WERI-Rb-1 (cell line): ENCODE results near the gene WHRN.

Source experiments
- DNase-seq: peaks from one replicate; pipeline ENCODE4 v3.0.0-alpha.2; 2020
- H3K27ac ChIP-seq: fragments of 250-450 bp; sonication (Bioruptor Pico); 2 replicates; pipeline ENCODE4 v1.5.1; 2020; ENCODE audit warnings: mild to moderate bottlenecking, moderate library complexity
- H3K27me3 ChIP-seq: fragments of 250-450 bp; sonication (Bioruptor Pico); 2 replicates; pipeline ENCODE4 v1.5.1; 2021; ENCODE audit warnings: mild to moderate bottlenecking, low read depth, moderate library complexity; ENCODE audit not compliant: insufficient read depth, severe bottlenecking
- H3K36me3 ChIP-seq: fragments of 250-450 bp; sonication (Bioruptor Pico); 2 replicates; pipeline ENCODE4 v1.5.1; 2020; ENCODE audit warnings: mild to moderate bottlenecking, moderate library complexity
- H3K4me3 ChIP-seq: 2 replicates; pipeline ENCODE4 v1.5.1; 2011; ENCODE audit warnings: low read depth, mild to moderate bottlenecking, control low read depth, low read length
- H3K9me3 ChIP-seq: fragments of 250-450 bp; sonication (Bioruptor Pico); 2 replicates; pipeline ENCODE4 v1.5.1; 2021; ENCODE audit warnings: mild to moderate bottlenecking, moderate library complexity; ENCODE audit not compliant: severe bottlenecking
- TF ChIP-seq, protein P1 (sequence below): IDR thresholded peaks from 2 replicates; pipeline ENCODE4 v1.5.1; 2011; ENCODE audit warnings: low read depth, mild to moderate bottlenecking, control low read depth, inconsistent platforms, low read length

Gene WHRN

DNA sequence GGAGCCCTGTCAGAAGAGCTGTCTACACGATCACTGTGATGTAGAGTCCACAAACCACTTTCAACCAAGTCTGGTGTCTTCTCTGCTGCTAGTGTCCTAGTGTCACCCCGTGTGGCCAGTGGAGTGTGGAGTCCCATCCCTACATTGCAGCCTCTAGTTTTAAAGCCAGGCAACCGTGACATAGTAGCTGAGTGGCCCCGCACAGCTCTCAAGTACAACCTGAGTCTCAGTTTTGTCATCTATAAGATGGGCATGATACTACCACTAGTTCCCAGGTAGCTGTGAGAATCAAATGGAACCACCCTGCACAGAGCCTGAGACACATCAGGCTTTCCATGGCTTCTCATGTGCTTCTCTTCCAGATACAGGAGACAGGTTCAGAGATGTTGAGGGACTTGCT is 74.3 kb downstream of the WHRN start:
- no peak for DNase-seq
- no peaks in the 10 kb centered on the region for H3K9me3 ChIP-seq
- H3K4me3 ChIP-seq = no peak overlapping the region
- TF ChIP-seq, protein P1, sequence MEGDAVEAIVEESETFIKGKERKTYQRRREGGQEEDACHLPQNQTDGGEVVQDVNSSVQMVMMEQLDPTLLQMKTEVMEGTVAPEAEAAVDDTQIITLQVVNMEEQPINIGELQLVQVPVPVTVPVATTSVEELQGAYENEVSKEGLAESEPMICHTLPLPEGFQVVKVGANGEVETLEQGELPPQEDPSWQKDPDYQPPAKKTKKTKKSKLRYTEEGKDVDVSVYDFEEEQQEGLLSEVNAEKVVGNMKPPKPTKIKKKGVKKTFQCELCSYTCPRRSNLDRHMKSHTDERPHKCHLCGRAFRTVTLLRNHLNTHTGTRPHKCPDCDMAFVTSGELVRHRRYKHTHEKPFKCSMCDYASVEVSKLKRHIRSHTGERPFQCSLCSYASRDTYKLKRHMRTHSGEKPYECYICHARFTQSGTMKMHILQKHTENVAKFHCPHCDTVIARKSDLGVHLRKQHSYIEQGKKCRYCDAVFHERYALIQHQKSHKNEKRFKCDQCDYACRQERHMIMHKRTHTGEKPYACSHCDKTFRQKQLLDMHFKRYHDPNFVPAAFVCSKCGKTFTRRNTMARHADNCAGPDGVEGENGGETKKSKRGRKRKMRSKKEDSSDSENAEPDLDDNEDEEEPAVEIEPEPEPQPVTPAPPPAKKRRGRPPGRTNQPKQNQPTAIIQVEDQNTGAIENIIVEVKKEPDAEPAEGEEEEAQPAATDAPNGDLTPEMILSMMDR = no peak
- no peaks in the 10 kb centered on the region for H3K27me3 ChIP-seq
- H3K36me3 ChIP-seq = no peaks in the 10 kb centered on the region
- H3K27ac ChIP-seq = no peak overlapping the region

DNA sequence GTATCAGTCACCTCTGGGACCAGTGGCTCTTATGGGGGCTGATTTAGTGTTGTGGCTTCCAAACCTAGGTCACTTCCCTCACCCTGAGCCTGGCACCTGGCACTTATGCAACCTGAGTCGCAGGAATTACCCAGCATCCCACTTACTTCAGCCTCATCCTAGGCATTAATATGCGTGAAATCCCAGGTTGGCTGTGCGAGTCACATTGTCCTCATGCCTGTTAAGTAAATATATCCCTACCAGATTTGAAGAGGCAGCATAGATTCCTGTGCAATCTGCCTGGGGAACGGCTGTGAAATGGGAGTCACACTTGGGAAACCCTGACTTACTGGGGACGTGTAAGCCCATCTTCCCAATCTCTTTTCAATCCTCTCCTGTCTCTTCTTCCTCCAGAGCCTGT is 74.8 kb downstream of the WHRN start:
- no peaks in the 10 kb centered on the region for H3K27me3 ChIP-seq
- DNase-seq = no peak
- H3K4me3 ChIP-seq = no peak overlapping the region
- no peaks in the 10 kb centered on the region for H3K36me3 ChIP-seq
- no peaks in the 10 kb centered on the region for H3K9me3 ChIP-seq
- H3K27ac ChIP-seq = no peak overlapping the region
- TF ChIP-seq, protein P1 = no peak

DNA sequence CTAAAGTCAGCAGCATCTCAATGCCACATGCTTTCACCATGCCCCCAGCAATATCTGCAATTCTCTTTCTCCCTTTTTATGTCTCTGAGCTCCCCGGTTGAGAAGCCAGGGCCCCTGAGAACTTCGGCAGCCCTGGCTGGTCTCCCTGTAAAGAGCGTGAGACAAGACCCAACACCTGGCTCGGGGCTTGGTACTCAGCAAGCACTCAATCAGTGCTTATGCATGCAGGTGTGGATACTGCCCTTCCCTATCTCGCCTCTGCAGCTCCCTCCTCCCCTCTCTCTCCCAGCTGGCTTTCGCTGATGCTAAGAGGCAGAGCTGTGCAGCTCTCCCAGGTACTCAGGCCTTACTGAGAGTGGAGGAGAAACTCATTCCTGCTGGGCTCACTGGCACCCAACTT is 75.8 kb downstream of the WHRN start:
- H3K27ac ChIP-seq = no peak overlapping the region
- no peaks in the 10 kb centered on the region for H3K9me3 ChIP-seq
- H3K4me3 ChIP-seq = no peak overlapping the region
- no peak for DNase-seq
- TF ChIP-seq, protein P1 = no peak
- no peaks in the 10 kb centered on the region for H3K36me3 ChIP-seq
- no peaks in the 10 kb centered on the region for H3K27me3 ChIP-seq

DNA sequence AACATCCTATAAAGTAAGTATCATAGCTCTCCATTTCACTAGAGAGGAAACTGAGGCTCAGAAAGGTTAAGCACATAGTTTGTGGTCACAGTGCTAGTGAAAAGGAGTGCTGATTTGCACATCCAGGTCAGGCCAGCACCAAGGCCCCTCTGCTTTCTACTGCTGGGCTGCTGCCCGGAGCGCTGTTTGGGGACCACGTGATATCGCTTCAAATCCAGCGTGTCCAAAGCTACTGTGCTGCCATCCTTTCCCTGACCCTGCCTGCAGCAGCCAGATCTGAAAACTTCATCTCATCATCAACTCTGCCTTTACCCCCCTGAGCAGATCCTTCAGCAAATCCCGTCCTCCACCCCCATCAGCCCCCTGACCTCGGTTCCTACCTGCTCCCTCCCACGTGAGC is 76.8 kb downstream of the WHRN start:
- Histone ChIP-seq H3K27ac (no peak overlapping the region), H3K9me3 (no peaks in the 10 kb centered on the region), H3K36me3 (no peaks in the 10 kb centered on the region), H3K4me3 (no peak overlapping the region), H3K27me3 (no peaks in the 10 kb centered on the region)
- TF ChIP-seq, protein P1 = no peak
- DNase-seq = no peak

DNA sequence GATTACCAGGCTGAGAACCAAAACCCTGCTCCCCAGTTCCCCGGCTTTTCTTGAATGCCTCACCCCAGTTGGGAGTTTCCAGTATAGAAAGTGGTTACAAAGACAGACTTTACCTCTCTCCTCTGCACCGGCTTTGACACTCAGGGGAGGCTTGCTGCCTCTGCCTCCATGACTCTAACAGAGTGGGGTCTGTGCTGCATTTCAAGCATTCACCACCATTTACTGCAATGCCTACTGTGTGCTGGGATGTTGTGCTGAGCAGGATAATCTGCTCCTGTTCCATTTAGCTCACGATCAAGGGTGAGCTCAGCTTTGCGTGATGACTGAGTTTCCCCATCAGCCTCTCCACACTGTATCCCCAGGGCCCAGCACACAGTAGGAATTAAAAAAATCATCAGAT is 77.6 kb downstream of the WHRN start:
- H3K9me3 ChIP-seq = no peaks in the 10 kb centered on the region
- no peaks in the 10 kb centered on the region for H3K36me3 ChIP-seq
- DNase-seq = no peak
- TF ChIP-seq, protein P1 = no peak
- no peaks in the 10 kb centered on the region for H3K27me3 ChIP-seq
- no peak overlapping the region for H3K4me3 ChIP-seq
- H3K27ac ChIP-seq = no peak overlapping the region

DNA sequence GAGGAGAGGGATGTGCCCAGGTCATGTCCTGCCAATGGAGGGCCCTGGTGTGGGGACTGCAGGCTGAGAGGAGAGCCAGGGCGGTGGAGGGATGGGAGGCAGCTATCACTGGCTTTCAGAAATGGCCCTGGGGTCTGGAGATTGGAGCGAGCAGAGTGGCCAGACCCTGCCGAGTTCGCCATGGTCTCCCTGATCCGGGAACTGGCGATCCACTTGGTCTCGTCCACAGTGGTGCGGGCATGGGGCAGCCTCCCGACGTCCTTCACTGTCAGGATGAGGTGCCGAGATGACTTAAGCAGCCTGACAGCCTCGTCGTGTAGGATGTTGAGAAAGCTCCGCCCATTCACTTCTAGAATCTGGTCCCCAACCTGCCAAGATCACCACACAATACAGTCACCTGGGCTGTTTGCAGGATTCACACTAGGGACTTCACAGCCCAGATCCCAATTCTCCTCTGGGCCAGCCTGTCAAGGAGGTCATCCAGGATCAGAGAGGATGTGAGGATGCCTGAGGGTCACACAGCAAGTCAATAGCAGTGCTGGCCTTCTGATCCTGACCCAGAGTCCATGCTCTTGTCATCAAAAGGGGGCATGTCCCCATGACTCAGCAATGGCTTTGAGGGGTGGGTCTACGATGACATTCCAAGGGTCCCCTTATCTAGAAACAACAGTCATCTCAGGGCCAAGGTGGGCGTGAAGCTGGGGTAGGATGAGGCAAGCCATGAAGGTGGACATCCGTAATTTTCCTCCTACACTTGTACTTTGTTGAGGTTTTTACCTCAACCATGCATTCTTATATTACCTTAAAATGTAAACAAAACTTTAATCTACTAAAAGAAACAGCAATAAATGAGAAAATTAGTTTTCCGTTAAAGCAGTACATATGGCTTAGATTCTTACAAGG is 79.0 kb downstream of the WHRN start:
- no peak overlapping the region for H3K4me3 ChIP-seq
- no peak overlapping the region for H3K27ac ChIP-seq
- no peaks in the 10 kb centered on the region for H3K9me3 ChIP-seq
- H3K36me3 ChIP-seq = no peaks in the 10 kb centered on the region
- no peaks in the 10 kb centered on the region for H3K27me3 ChIP-seq
- DNase-seq = no peak
- TF ChIP-seq, protein P1 = no peak
